Lung (tissue), 12 donors: ENCODE results near the gene CCR8. TPM values are rescaled to one million over a fixed set of nuclear protein-coding genes. Genes with fewer than 3 reads are reported as not detected.
"Not testable (repeated sequence)": the region's sequence is repeated elsewhere in the genome, so short reads cannot be mapped to it uniquely, and the experiment has no call there.

Experiments
- ATAC-seq: fragments of 200-7000 bp; cut with Tn5 transposase; one replicate; pipeline ENCODE4 v1.9.1; 2020; ENCODE audit warnings: moderate number of reproducible peaks; ENCODE audit not compliant: insufficient read depth, low FRiP score
- DNase-seq, 3 donors: peaks; one replicate each; pipeline ENCODE4 v3.0.0-alpha.2; 2013 to 2017
- H3K27ac ChIP-seq, 2 donors: one replicate each; pipeline ENCODE4 v1.5.1; 2013; ENCODE audit warnings: mild to moderate bottlenecking in 2 of 2, moderate library complexity in 2 of 2, control low read depth in 1 of 2, inconsistent platforms in 1 of 2, low read depth in 1 of 2, low read length in 1 of 2
- H3K27me3 ChIP-seq, 3 donors: one replicate each; pipeline ENCODE4 v1.5.1; 2013; ENCODE audit warnings: low read length in 2 of 3; ENCODE audit not compliant: control insufficient read depth in 3 of 3, insufficient read depth in 3 of 3
- H3K36me3 ChIP-seq, 4 donors: one replicate each; pipeline ENCODE4 v1.5.1; 2013; ENCODE audit warnings: low read length in 4 of 4, mild to moderate bottlenecking in 1 of 4, moderate library complexity in 1 of 4; ENCODE audit not compliant: control insufficient read depth in 4 of 4, insufficient read depth in 4 of 4
- H3K4me1 ChIP-seq, 5 donors: one replicate each; pipeline ENCODE4 v1.5.1; 2013; ENCODE audit warnings: low read length in 5 of 5, mild to moderate bottlenecking in 2 of 5, moderate library complexity in 1 of 5; ENCODE audit not compliant: control insufficient read depth in 5 of 5, insufficient read depth in 5 of 5
- H3K4me3 ChIP-seq: one replicate; pipeline ENCODE4 v1.5.1; 2013; ENCODE audit warnings: mild to moderate bottlenecking, control low read depth, moderate library complexity
- H3K9ac ChIP-seq, 2 donors: one replicate each; pipeline ENCODE4 v1.5.1; 2013; ENCODE audit warnings: low read length in 2 of 2, control low read depth in 1 of 2; ENCODE audit not compliant: insufficient read depth in 1 of 2
- H3K9me3 ChIP-seq, 4 donors: one replicate each; pipeline ENCODE4 v1.5.1; 2013; ENCODE audit warnings: low read length in 3 of 4, mild to moderate bottlenecking in 1 of 4, moderate library complexity in 1 of 4; ENCODE audit not compliant: control insufficient read depth in 4 of 4, insufficient read depth in 3 of 4
- WGBS, 2 donors: extraction: QIAGEN DNeasy Blood & Tissue Kit; methylation state at CpG; one replicate each; pipeline ENCODE4 v1.1.7; 2013; 5-methylcytosine and 5-hydroxymethylcytosine counted together
- polyA plus RNA-seq, 2 donors: library from polyadenylated mRNA; stranded (reverse); fragments of 200-250 nt; gene quantifications; one replicate each; pipeline ENCODE4 v1.2.1, GENCODE V29; 2013
- total RNA-seq, 2 donors: library from RNA; depleted of rRNA in 1 of 2; stranded (reverse); fragments of >200 nt in 1 of 2; gene quantifications; one replicate each; pipeline ENCODE4 v1.2.1, GENCODE V29; 2014 to 2021
- TF ChIP-seq, protein P1 (sequence below): IDR thresholded peaks from 2 replicates; pipeline ENCODE4 v1.5.1; 2012; ENCODE audit warnings: mild to moderate bottlenecking; ENCODE audit errors: control extremely low read depth, extremely low read depth
- donor health status: control.
- donor health status: control.
- donor health status: Bipolar disorder and iron deficiency.
- donor health status: healthy.
- donor health status: DM: yes; HTN: yes; CAD: no.

CCR8 gene
- total and polyA plus RNA-seq, 4 donors: 0.06 TPM; not detected in 3

DNA sequence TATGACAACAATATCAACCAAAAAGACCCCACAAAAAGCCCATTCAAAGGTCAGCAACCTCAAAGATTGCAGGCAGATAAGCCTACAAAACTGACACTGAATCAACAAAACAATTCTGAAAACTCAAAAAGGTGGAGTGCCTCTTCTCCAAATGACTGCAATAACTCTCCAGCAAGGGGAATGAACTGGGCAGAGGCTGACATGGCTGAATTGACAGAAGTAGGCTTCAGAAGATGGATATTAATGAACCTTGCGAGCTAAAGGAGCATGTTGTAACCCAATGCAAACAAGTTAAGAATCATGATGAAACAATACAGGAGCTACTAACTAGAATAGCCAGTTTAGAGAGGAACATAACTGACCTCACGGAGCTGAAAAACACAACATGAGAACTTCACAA, 33.3 kb downstream of the CCR8 start:
- DNase-seq (peak in 2 of 3 donors; percentile 28 to 29), ATAC-seq (no peak)
- no peak overlapping the region for H3K4me3 ChIP-seq
- peaks cover 0 to 2% (median 0%) of the 10 kb centered on the region in 4 donors for H3K9me3 ChIP-seq
- no peaks in the 10 kb centered on the region for H3K36me3 ChIP-seq
- H3K27me3 ChIP-seq: no peaks in the 10 kb centered on the region
- WGBS, 2 donors: 58 to 67% methylated on average over 2 of the region's 2 CpGs
- H3K9ac ChIP-seq: no peak overlapping the region
- peak overlapping the region in 1 of 2 donors; percentile 62 for H3K27ac ChIP-seq
- H3K4me1 ChIP-seq: peaks cover 0 to 7% (median 0%) of the 10 kb centered on the region in 5 donors
- TF ChIP-seq, protein P1, sequence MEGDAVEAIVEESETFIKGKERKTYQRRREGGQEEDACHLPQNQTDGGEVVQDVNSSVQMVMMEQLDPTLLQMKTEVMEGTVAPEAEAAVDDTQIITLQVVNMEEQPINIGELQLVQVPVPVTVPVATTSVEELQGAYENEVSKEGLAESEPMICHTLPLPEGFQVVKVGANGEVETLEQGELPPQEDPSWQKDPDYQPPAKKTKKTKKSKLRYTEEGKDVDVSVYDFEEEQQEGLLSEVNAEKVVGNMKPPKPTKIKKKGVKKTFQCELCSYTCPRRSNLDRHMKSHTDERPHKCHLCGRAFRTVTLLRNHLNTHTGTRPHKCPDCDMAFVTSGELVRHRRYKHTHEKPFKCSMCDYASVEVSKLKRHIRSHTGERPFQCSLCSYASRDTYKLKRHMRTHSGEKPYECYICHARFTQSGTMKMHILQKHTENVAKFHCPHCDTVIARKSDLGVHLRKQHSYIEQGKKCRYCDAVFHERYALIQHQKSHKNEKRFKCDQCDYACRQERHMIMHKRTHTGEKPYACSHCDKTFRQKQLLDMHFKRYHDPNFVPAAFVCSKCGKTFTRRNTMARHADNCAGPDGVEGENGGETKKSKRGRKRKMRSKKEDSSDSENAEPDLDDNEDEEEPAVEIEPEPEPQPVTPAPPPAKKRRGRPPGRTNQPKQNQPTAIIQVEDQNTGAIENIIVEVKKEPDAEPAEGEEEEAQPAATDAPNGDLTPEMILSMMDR: no peak

DNA sequence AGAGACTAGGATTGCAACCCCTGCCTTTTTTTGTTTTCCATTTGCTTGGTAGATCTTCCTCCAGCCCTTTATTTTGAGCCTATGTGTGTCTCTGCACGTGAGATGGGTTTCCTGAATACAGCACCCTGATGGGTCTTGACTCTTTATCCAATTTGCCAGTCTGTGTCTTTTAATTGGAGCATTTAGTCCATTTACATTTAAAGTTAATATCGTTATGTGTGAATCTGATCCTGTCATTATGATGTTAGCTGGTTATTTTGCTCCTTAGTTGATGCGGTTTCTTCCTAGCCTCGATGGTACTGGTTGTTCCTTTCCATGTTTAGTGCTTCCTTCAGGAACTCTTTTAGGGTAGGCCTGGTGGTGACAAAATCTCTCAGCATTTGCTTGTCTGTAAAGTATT, 40.9 kb downstream of the CCR8 start:
- ATAC-seq, H3K27me3 ChIP-seq, H3K36me3 ChIP-seq, H3K9ac ChIP-seq, H3K4me3 ChIP-seq, H3K4me1 ChIP-seq, DNase-seq, H3K9me3 ChIP-seq, H3K27ac ChIP-seq: not testable (repeated sequence)
- WGBS, 2 donors: 84 to 92% methylated on average over 4 of the region's 4 CpGs

DNA sequence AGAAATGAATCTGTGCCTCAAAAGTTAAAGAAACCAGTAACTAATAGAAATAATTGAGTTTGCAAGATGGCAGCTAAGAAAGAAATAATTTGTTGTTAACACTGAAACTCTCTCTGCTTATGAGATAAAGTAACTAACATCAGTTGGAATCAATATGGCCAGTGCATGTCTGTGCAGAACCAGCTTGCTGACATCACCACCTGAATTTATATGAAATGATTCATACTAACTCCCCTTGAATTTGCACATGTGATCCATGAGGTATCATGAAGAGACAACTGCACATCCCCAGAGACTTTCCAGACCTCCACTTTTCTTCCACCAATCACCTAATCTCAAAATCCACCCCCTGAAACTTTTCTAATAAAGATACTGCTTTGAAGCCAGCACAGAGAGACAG, 43.3 kb downstream of the CCR8 start:
- H3K9ac ChIP-seq: no peak overlapping the region
- no peaks in the 10 kb centered on the region for H3K4me1 ChIP-seq
- TF ChIP-seq, protein P1: no peak
- H3K27me3 ChIP-seq: no peaks in the 10 kb centered on the region
- ATAC-seq: no peak
- no peaks in the 10 kb centered on the region for H3K9me3 ChIP-seq
- DNase-seq: no peak
- H3K4me3 ChIP-seq: no peak overlapping the region
- no peaks in the 10 kb centered on the region for H3K36me3 ChIP-seq
- no peak overlapping the region for H3K27ac ChIP-seq

DNA sequence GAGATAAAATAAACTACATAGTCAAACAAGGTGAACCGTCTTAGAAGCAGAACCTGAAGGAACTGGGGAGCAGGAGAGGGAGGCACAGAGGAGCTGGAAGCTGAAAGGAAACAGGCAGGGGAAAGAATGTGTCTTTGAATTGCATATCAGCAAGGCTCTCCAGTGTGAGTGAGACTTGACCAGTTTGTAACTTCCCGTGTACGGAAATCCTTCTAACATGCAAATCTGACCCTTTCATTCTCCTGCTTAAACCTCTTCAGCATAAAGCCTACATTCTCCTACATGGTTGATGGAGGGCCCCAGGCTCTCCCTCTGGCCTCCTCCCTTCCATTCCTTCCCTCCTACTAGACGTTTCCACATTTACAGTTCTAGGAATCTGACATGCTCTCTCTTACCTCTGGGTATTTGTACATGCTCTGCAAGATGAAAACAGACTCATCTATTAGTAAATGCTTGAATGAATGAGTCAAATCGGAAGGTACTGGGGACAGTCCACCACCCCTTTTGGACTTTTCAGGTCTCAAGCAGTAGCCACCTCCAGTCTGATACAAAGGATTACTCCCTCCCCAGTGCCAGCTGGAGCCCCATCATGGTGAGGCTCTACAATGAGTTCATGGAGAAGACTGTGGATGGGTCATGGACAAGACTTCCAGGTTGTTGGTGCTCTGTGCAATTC, 47.6 kb downstream of the CCR8 start:
- DNase-seq (peak in 2 of 3 donors; percentile 27 to 56), ATAC-seq (no peak)
- TF ChIP-seq, protein P1: no peak
- no peaks in the 10 kb centered on the region for H3K27me3 ChIP-seq
- H3K36me3 ChIP-seq: no peaks in the 10 kb centered on the region
- no peaks in the 10 kb centered on the region for H3K9me3 ChIP-seq
- no peak overlapping the region for H3K9ac ChIP-seq
- H3K4me1 ChIP-seq: no peaks in the 10 kb centered on the region
- 62 to 70% methylated on average over 5 of the region's 5 CpGs for WGBS, 2 donors
- H3K4me3 ChIP-seq: no peak overlapping the region
- no peak overlapping the region for H3K27ac ChIP-seq
